ENCODE results near the gene SLC39A11. TPM values are rescaled to one million over a fixed set of nuclear protein-coding genes. Genes with fewer than 3 reads are reported as not detected.
A peak's percentile ranks its signal among the peaks of the same experiment; 100 is the strongest.
"Not testable (repeated sequence)": the region's sequence is repeated elsewhere in the genome, so short reads cannot be mapped to it uniquely, and the experiment has no call there.

SLC39A11 gene
- total RNA-seq, 1 experiment from 2014 or later, result 8.6 TPM

DNA sequence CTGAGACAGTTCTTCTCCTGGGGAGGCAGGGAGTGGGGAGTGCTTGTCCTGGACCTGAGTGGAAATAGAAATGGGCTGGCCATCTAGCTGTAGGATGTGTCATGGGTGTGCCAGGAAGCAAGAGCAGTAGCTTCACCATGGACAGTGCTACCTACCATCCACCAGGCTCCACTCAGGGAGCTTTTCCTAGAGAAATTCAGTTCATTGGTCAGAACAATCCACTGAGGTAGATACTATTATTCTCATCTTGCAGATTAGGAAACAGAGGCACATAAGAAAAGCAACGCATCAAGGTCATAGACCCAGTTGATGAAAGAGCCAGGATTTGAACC, 372.0 kb downstream of the SLC39A11 start:
- no peak for DNase-seq (ENCODE audit: low read depth)

GRCh38 chr17:72719578-72720493, 372.7 kb downstream of the SLC39A11 start:
- no peak for DNase-seq (ENCODE audit: low read depth)

DNA sequence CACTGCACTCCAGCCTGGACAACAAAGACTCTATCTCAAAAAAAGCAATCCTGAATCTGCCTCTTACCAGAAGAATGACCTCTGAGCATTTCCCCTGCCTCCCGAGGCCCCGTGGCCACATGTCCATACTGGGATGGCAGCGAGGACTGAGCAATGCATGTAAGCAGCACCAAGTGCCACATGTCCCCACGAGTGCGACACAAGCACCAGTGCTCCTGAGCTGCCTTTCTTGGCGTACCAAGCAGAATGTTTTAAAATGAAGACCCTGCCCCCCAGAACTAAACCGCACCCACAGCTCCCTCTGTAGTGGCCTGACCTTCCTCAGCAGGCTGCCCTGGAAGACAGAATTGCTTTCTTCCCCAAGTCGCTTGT, 373.3 kb downstream of the SLC39A11 start:
- DNase-seq (ENCODE audit: low read depth), result no peak

DNA sequence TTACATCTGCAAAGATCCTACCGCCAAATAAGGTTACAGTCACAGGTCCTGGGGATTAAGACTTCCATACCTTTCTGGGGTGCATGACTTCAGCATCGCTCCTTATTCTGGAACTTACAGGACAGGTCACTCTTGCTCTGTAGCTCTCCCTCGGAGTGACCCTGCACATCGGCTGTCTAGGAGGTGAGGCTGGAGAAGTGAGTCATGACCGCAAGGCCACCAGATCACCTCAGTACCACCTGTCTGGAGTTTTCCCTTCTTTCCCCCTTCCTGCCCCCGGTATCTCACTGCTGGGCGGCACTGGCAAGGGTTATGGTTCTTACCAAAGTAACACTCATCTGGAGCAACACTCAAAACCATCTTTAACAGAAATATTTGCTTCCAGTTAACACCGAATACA, 374.8 kb downstream of the SLC39A11 start:
- DNase-seq (ENCODE audit: low read depth), result no peak

DNA sequence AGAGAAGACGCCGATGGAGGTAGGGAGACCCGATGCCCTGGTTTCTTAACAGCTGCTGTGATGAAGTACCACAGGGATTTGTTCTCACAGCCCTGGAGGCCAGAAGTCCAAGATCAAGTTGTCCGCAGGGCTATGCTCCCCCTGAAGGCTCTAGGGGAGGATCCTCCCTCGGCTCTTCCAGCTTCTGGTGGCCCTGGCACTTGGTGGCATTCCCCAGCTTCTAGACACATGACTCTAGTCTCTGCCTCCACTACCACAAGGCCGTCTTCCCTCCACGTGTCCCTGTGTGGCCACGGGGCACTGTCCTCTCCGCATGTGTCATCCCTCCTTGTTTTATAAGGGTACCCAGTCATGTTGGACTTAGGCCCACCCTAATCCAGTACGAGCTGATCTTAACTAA, 375.2 kb downstream of the SLC39A11 start:
- DNase-seq (ENCODE audit: low read depth), result no peak

- DNase-seq (ENCODE audit: low read depth), result peak; percentile 92
Measured at GRCh38 chr17:72715906-72716572, 376.4 kb downstream of the SLC39A11 start.

DNA sequence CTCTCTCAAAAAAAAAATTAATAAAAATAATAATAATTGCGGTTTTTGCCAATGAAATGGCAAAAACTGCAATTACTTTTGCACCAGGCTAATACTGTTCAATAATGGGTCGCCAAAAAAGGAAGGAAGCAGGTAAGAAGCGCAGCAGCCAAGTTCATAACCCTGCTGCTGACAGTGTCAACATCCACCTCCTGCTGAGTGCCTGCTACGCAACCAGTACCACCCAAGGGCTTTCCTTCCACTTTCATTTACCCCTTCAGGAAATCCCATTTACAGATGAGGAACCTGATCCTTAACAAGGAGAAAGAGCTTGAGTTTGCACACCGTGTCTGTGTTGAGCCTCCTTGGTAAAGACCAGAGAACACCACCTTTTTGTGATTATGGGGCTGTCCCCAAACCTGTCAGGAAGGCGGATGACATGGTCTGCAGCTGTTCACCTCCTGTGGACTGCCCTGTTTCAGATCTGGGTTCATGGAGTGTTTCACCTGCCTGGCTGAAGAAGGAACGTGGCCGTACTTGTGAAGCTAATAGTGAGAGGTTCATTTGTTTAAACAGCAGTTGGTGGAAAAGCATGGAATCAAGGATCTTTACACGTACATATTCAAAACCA, 378.0 kb downstream of the SLC39A11 start:
- DNase-seq (ENCODE audit: low read depth), result no peak

- no peak for DNase-seq (ENCODE audit: low read depth)
Measured at GRCh38 chr17:72713701-72714100, 378.8 kb downstream of the SLC39A11 start.

GRCh38 chr17:72711521-72712310, 380.8 kb downstream of the SLC39A11 start:
- DNase-seq (ENCODE audit: low read depth), result no peak

DNA sequence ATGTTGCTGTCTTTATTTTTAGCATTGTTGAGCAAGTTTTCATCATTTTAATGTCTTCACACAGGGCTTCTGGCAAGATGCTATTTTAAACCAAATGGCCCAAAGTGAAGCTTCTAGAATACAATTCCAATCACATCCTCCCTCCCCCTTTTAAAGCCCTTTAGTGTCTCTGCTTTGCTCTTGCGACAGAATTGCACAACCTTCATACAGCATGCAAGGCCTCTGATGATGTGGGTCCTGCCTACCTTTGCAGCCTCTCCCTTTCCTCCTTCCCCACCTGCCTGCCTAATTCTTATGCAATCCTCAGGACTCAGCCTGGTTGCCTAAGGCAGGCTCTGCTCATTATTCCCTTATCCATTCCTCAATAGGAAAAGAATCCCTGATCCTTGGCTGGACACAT, 381.7 kb downstream of the SLC39A11 start:
- no peak for DNase-seq (ENCODE audit: low read depth)

DNA sequence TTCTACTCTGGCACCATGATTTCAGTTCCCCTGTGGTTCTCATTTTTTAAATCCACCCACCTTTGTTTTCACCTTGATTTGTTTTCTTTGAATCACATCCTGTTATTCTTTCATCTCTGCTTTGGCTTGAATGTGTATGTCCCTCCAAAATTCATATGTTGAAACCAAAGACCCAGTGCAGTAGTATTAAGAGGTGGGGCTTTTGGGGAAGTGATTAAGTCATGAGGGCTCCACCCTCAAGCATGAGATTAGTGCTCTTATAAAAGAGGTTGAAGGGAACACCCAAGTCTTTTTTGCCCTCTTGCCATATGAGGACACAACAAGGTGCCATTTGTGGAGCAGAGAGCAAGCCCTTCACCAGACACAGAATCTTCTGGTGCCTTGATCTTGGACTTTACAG, 382.3 kb downstream of the SLC39A11 start:
- no peak for DNase-seq (ENCODE audit: low read depth)

- not testable (repeated sequence) for DNase-seq (ENCODE audit: low read depth)
Measured at GRCh38 chr17:72708682-72709081, 383.8 kb downstream of the SLC39A11 start.

- no peak for DNase-seq (ENCODE audit: low read depth)
Measured at GRCh38 chr17:72707881-72708280, 384.6 kb downstream of the SLC39A11 start.

DNA sequence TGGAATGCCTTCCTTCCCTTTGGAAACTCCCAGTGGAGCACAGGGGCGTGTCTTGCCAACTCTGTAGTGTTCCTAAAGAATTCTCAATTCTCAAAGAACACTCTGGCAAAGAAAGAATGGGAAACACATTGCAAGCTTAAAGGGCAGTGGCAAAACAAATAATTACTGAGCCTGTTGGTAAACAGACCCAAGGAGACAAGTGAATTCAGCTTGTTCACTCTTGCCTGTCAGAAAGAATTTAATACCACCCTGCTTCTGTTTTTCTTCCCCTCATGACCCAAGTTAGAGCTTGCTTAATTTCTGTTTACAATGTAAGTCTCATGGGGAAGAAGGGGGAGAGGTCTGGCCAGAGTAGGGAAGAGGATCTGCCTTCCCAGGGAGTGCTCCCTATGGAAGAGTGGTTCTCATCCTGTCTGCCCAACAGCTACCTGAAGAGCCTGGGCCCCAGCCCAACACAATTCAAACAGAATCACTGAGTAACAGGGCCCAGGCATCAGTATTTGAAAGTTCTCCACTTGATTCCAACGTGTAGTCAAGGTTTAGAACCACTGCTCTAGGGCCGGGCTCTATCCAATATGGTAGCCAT, 386.0 kb downstream of the SLC39A11 start:
- no peak for DNase-seq (ENCODE audit: low read depth)

GRCh38 chr17:72705905-72706395, 386.5 kb downstream of the SLC39A11 start:
- DNase-seq (ENCODE audit: low read depth), result no peak

GRCh38 chr17:72702998-72703397, 389.5 kb downstream of the SLC39A11 start:
- DNase-seq (ENCODE audit: low read depth), result no peak

DNA sequence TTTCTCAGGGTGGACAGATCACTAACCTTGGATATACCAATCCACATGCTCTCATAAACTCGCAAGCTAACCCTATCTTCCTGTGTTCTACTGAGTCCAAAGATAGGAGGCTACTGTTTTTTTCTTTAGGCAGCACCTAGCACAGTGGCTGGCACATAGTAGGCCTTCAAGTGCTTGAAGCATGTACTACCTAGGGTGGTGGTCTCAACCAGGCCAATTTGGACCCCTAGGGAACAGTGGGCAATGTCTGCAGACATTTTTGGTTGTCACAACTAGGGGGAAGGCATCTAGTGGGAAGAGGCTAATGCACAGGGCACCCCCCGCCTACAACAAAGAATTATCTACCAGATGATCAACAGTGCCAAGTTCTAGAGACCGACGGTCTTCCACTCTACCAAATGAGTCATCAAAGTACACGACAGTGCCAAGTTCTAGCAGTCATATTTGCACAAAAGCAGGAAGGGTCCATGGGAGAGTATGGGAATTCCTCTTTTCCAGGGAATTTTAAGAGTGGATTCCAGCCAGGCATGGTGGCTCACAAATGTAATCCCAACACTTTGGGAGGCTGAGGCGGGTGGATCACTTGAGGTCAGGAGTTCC, 390.3 kb downstream of the SLC39A11 start:
- DNase-seq (ENCODE audit: low read depth), result peak; percentile 43

DNA sequence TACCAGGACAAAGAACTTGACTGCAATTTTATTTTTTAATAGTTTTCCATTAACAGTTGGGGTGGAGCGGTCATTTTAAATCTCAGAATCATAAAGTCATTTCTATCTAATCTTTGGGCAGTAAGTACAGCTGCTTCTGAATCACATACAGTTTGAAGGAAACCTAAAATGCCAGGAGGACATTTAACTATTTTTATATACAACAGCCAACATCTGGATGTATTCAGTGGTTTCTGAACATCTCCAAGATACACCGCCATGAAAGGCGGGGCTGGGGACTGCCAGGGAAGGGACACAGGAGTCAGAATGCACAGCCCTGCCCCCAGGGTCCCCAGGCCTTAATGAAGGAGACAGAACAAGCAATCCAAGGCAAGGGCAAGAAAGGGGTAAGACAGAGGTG, 392.3 kb downstream of the SLC39A11 start:
- DNase-seq (ENCODE audit: low read depth), result no peak

- DNase-seq (ENCODE audit: low read depth), result peak; percentile 37
Measured at GRCh38 chr17:72699545-72699944, 392.9 kb downstream of the SLC39A11 start.

GRCh38 chr17:72697602-72698146, 394.8 kb downstream of the SLC39A11 start:
- no peak for DNase-seq (ENCODE audit: low read depth)

DNA sequence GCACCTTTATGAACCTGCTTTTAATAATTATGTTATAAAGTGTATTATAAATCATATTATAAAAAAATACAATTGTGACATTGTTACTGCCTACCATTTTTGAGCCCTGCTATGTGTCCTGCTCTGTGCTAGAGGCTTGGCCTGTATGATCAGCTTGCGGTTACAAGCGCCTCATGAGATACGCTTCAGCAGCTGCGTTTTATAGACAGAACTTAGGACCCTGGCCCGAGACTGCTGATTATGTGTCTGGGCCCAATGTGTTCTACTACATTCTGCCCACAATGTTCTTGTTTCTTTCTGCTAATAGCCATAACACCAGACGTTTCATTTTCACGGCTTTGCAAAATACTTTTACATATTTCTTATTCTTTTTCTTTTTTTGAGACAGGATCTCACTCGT, 395.8 kb downstream of the SLC39A11 start:
- DNase-seq (ENCODE audit: low read depth), result no peak
